ENCODE data around the gene TMBIM6. TPM values are rescaled to one million over a fixed set of nuclear protein-coding genes. Genes with fewer than 3 reads are reported as not detected.

TMBIM6 gene
- total and polyA plus RNA-seq, 7 donors, result 93.7 to 384 (median 201) TPM

- intact Hi-C loops (cut with DNase I), result no loop called here
- TF ChIP-seq CTCF (IDR thresholded peaks at IDR 0.05) (no peak), POLR2AphosphoS5 (IDR thresholded peaks at IDR 0.05) (no peak), EP300 (IDR thresholded peaks at IDR 0.05) (no peak), POLR2A (IDR thresholded peaks at IDR 0.05) (no peak)
- no peaks in the 10 kb centered on the region for H3K27me3 ChIP-seq
- no peak overlapping the region for H3K4me3 ChIP-seq
- WGBS, 2 donors, result 90 to 92% methylated on average over 11 of the region's 11 CpGs
- peak; percentile 51 for DNase-seq
- no peaks in the 10 kb centered on the region for H3K4me1 ChIP-seq
- H3K27ac ChIP-seq, result no peak overlapping the region
- H3K9me3 ChIP-seq, result no peaks in the 10 kb centered on the region
- H3K36me3 ChIP-seq, result peaks cover 22 to 94% (median 55%) of the 10 kb centered on the region in 4 donors
Observed at GRCh38 chr12:49800421-49801140, 59.2 kb downstream of the TMBIM6 start.

- no peaks in the 10 kb centered on the region for H3K4me1 ChIP-seq
- 84 to 91% methylated on average over 17 of the region's 17 CpGs for WGBS, 2 donors
- TF ChIP-seq POLR2AphosphoS5 (IDR thresholded peaks at IDR 0.05), result no peak
- TF ChIP-seq CTCF (IDR thresholded peaks at IDR 0.05), result no peak
- no peak for TF ChIP-seq EP300 (IDR thresholded peaks at IDR 0.05)
- no peak for TF ChIP-seq POLR2A (IDR thresholded peaks at IDR 0.05)
- no peaks in the 10 kb centered on the region for H3K27me3 ChIP-seq
- peaks cover 26 to 98% (median 52%) of the 10 kb centered on the region in 4 donors for H3K36me3 ChIP-seq
- intact Hi-C loops (cut with DNase I), result no loop called here
- peak; percentile 57 for DNase-seq
- no peak overlapping the region for H3K27ac ChIP-seq
- no peak overlapping the region for H3K4me3 ChIP-seq
- H3K9me3 ChIP-seq, result no peaks in the 10 kb centered on the region
Observed at GRCh38 chr12:49801141-49802063, 60.0 kb downstream of the TMBIM6 start.

GRCh38 chr12:49803693-49804450 is 62.5 kb downstream of the TMBIM6 start:
- Histone ChIP-seq H3K4me1 (peaks cover 0 to 14% (median 9%) of the 10 kb centered on the region in 4 donors), H3K27me3 (no peaks in the 10 kb centered on the region), H3K27ac (no peak overlapping the region), H3K4me3 (no peak overlapping the region), H3K9me3 (no peaks in the 10 kb centered on the region), H3K36me3 (peaks cover 26 to 75% (median 40%) of the 10 kb centered on the region in 4 donors)
- WGBS, 2 donors, result 57 to 88% methylated on average over 12 of the region's 12 CpGs
- intact Hi-C loops (cut with DNase I), result no loop called here
- peak; percentile 41 for DNase-seq
- no peak for TF ChIP-seq POLR2AphosphoS5 (IDR thresholded peaks at IDR 0.05)
- TF ChIP-seq CTCF (IDR thresholded peaks at IDR 0.05), result no peak
- no peak for TF ChIP-seq POLR2A (IDR thresholded peaks at IDR 0.05)
- no peak for TF ChIP-seq EP300 (IDR thresholded peaks at IDR 0.05)

- H3K4me3 ChIP-seq, result no peak overlapping the region
- H3K27me3 ChIP-seq, result no peaks in the 10 kb centered on the region
- TF ChIP-seq EP300 (IDR thresholded peaks at IDR 0.05) (no peak), POLR2A (IDR thresholded peaks at IDR 0.05) (no peak), CTCF (IDR thresholded peaks at IDR 0.05) (no peak), POLR2AphosphoS5 (IDR thresholded peaks at IDR 0.05) (no peak)
- no peak for DNase-seq
- H3K36me3 ChIP-seq, result peaks cover 26 to 67% (median 39%) of the 10 kb centered on the region in 4 donors
- peaks cover 0 to 23% (median 19%) of the 10 kb centered on the region in 4 donors for H3K4me1 ChIP-seq
- WGBS, 2 donors, result 93 to 95% methylated on average over 10 of the region's 10 CpGs
- no peak overlapping the region for H3K27ac ChIP-seq
- H3K9me3 ChIP-seq, result no peaks in the 10 kb centered on the region
- intact Hi-C loops (cut with DNase I), result no loop called here
Observed at GRCh38 chr12:49804821-49805220, 63.5 kb downstream of the TMBIM6 start.
